Mucosa of descending colon (tissue), 3 donors: ENCODE measurements around the gene LXN. TPM values are rescaled to one million over a fixed set of nuclear protein-coding genes. Genes with fewer than 3 reads are reported as not detected.

ENCODE experiments used
- ATAC-seq: fragments of 200-7000 bp; cut with Tn5 transposase; one replicate; pipeline ENCODE4 v1.9.1; 2020; ENCODE audit warnings: mild to moderate bottlenecking, moderate library complexity
- DNase-seq, 3 donors: peaks; one replicate each; pipeline ENCODE4 v3.0.0-alpha.2; 2020
- H3K36me3 ChIP-seq: fragments of 200-600 bp; one replicate; pipeline ENCODE4 v1.8.0; 2021; ENCODE audit warnings: low read depth, mild to moderate bottlenecking
- H3K4me1 ChIP-seq: fragments of 200-600 bp; one replicate; pipeline ENCODE4 v1.8.0; 2021; ENCODE audit warnings: low read depth, mild to moderate bottlenecking
- H3K4me3 ChIP-seq: fragments of 200-600 bp; one replicate; pipeline ENCODE4 v1.8.0; 2021; ENCODE audit warnings: mild to moderate bottlenecking
- H3K9me3 ChIP-seq: fragments of 200-600 bp; one replicate; pipeline ENCODE4 v1.8.0; 2021; ENCODE audit warnings: mild to moderate bottlenecking
- CTCF ChIP-seq: fragments of 200-600 bp; IDR thresholded peaks from one replicate; pipeline ENCODE4 v1.8.0; 2022; ENCODE audit warnings: antibody characterized with exemption, mild to moderate bottlenecking
- intact Hi-C, 2 donors: fragments of 100-400 bp; cut with DNase I in 1 of 2; cut with micrococcal nuclease in 1 of 2; formaldehyde crosslinking; loops; one replicate each; pipeline versions ENCODE4 v1.11.0 to v1.11.1; 2022; cut with DNase I, micrococcal nuclease
- total RNA-seq, 3 donors: library from RNA; stranded (reverse); fragmentation: NEBNext Ultra II Directional in 2 of 3; extraction: Animal tissue kit (Norgen Biotek cat#: 25700) in 2 of 3; gene quantifications; one replicate each; pipeline versions ENCODE4 v1.2.1 to v1.2.4, GENCODE V29; 2021 to 2023
- donor health status: DM: no; HTN: no; CAD: no; lungs with moderate emphysema.
- donor health status: DM: no; HTN: no; CAD: no.
- donor health status: DM: no; HTN: yes; CAD: no.

Gene LXN
- total RNA-seq, 3 donors from 2014 or later, result 17.9 to 62.6 (median 48.9) TPM

GRCh38 chr3:158642005-158642404, 30.4 kb downstream of the LXN start:
- Histone ChIP-seq H3K36me3 (no peaks in the 10 kb centered on the region), H3K9me3 (no peaks in the 10 kb centered on the region), H3K4me1 (peaks cover 11% of the 10 kb centered on the region), H3K4me3 (no peak overlapping the region)
- no peak for DNase-seq
- intact Hi-C loops, result no loop called here
- no peak for ATAC-seq
- TF ChIP-seq CTCF, result no peak

GRCh38 chr3:158640646-158641045, 31.8 kb downstream of the LXN start:
- intact Hi-C loops, result no loop called here
- no peak for TF ChIP-seq CTCF
- DNase-seq (no peak), ATAC-seq (no peak)
- no peak overlapping the region for H3K4me3 ChIP-seq
- H3K9me3 ChIP-seq, result no peaks in the 10 kb centered on the region
- H3K4me1 ChIP-seq, result peaks cover 6% of the 10 kb centered on the region
- H3K36me3 ChIP-seq, result no peaks in the 10 kb centered on the region

- intact Hi-C loops, result no loop called here
- H3K4me3 ChIP-seq, result no peak overlapping the region
- ATAC-seq, result no peak
- no peaks in the 10 kb centered on the region for H3K4me1 ChIP-seq
- H3K36me3 ChIP-seq, result no peaks in the 10 kb centered on the region
- no peaks in the 10 kb centered on the region for H3K9me3 ChIP-seq
- no peak for DNase-seq
- no peak for TF ChIP-seq CTCF
Measured at GRCh38 chr3:158631981-158632380, 40.5 kb downstream of the LXN start.

GRCh38 chr3:158625881-158626280, 46.6 kb downstream of the LXN start:
- H3K36me3 ChIP-seq, result no peaks in the 10 kb centered on the region
- no peak for ATAC-seq
- no peak for TF ChIP-seq CTCF
- no peak overlapping the region for H3K4me3 ChIP-seq
- peaks cover 8% of the 10 kb centered on the region for H3K9me3 ChIP-seq
- no peaks in the 10 kb centered on the region for H3K4me1 ChIP-seq
- intact Hi-C loops, result no loop called here
- no peak for DNase-seq

- intact Hi-C loops, result no loop called here
- Histone ChIP-seq H3K4me1 (no peaks in the 10 kb centered on the region), H3K9me3 (peaks cover 27% of the 10 kb centered on the region), H3K4me3 (no peak overlapping the region), H3K36me3 (no peaks in the 10 kb centered on the region)
- no peak for ATAC-seq
- no peak for TF ChIP-seq CTCF
- DNase-seq, result no peak
Measured at GRCh38 chr3:158617982-158618875, 54.2 kb downstream of the LXN start.

Other genes with a start within 250 kb of the LXN start
- 1 to 10 TPM; 3.1 to 8.1 (median 3.6) TPM for gene MLF1, start 101.5 kb downstream of the LXN start, total RNA-seq
- gene GFM1, start 28.1 kb downstream of the LXN start, total RNA-seq, result 10 to 100 TPM; 42.8 to 52.0 (median 47.2) TPM
- 10 to 100 TPM; 42.7 to 72.0 (median 43.8) TPM for gene RARRES1, start 59.8 kb upstream of the LXN start, total RNA-seq
- gene MFSD1, start 129.4 kb upstream of the LXN start, total RNA-seq, result 10 to 100 TPM; 55.3 to 77.8 (median 59.4) TPM